GM12892 (cell line): ENCODE results near the gene QRICH1.

Experiments
- DNase-seq: peaks from one replicate; pipeline ENCODE4 v3.0.0; 2011; ENCODE audit not compliant: insufficient read length
- FAIRE-seq: peaks from 2 replicates; lab custom pipeline; 2011; peaks lifted over from hg19 to GRCh38; lab: Jason Lieb, UNC
- POLR2A ChIP-seq: IDR thresholded peaks from 2 replicates; pipeline ENCODE4 v1.6.1; 2011; ENCODE audit warnings: low read depth, low read length, control low read depth
- POLR2AphosphoS5 ChIP-seq: IDR thresholded peaks from 2 replicates; pipeline ENCODE4 v1.6.1; 2011; ENCODE audit warnings: low read depth, low read length, control low read depth
- TAF1 ChIP-seq: IDR thresholded peaks from 2 replicates; pipeline ENCODE4 v1.6.1; 2011; ENCODE audit warnings: low read depth, mild to moderate bottlenecking, control low read depth, low read length, borderline replicate concordance

The QRICH1 gene

GRCh38 chr3:49028673-49029562 is 65.0 kb downstream of the QRICH1 start, which contains the start of gene IMPDH2:
TSS of gene IMPDH2 (minus strand) at chr3:49029398. CDS start at chr3:49029350, 48 bp downstream.
- DNase-seq (peak; percentile 76), FAIRE-seq (peak; percentile 99)
- 0 out of 2 replicates have a peak, but pooled peaks have one; percentile 38 for TF ChIP-seq TAF1
- TF ChIP-seq POLR2A: peak; percentile 100
- peak; percentile 100 for TF ChIP-seq POLR2AphosphoS5

- DNase-seq: no peak
- no peak for TF ChIP-seq TAF1
- TF ChIP-seq POLR2A: no peak
- TF ChIP-seq POLR2AphosphoS5: no peak
- no peak for FAIRE-seq
Observed at GRCh38 chr3:49028298-49028672, 65.6 kb downstream of the QRICH1 start.

- no peak; the same call in 1 of the 2 replicates for TF ChIP-seq POLR2AphosphoS5
- TF ChIP-seq TAF1: no peak
- TF ChIP-seq POLR2A: no peak; the same call in 1 of the 2 replicates
- DNase-seq (no peak), FAIRE-seq (no peak)
Observed at GRCh38 chr3:49027634-49028033, 66.2 kb downstream of the QRICH1 start.

DNA sequence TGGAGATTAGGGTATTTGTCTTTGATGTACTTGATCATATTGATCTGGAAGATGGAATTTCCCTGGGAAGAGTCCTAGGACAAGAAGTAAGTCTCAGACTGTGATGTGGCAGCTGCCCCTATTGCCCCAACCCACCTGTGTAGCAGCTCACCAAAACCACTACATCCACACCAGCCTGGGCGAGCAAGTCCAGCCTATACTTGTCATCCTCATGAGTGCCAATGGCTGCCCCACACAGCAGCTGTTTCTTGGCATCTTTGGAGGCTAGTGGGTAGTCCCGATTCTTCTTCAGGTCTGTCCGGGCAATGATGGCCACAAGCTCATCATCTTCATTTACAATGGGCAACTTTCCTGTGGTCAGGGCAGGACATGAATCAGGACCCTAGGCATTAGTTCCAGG is 67.3 kb downstream of the QRICH1 start:
- no peak for DNase-seq
- no peak for FAIRE-seq
- TF ChIP-seq POLR2AphosphoS5 (peak; percentile 55; the same call in 1 of the 2 replicates), TAF1 (no peak), POLR2A (no peak)

DNA sequence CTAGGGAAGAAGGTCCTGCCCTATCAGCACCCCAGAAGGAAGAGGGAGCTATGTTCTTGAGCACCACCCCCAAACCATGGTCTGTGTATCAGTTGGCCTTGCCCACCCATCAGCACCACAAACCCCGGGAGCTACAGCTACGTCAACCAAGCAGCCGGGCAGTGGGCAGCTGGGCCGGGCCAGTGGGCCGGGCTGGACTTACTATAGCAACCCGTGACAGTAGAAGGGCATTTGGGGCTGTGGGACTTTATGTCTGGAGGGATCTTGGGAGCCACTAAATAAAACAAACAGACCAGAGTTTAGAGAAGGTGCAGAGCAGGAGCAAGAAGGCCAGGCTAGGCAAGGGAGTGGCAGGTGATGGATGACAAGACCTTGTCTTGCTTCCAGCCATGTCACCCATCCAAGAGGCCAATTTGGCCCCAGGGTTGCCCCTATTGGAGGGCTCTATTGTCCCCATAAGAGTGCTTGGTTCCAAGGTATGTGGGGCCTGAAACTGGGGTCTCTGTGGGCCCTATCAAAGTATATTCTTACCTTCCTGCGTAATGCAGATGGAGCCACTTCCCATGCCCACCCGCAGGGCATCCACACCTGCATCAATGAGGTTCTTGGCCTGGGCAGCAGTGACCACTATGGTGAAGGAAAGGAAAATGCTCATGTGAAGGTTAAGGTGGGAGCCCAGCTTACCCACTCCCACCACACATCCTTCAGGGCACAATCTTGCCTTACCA is 67.9 kb downstream of the QRICH1 start:
- TF ChIP-seq TAF1 (no peak), POLR2A (peak; percentile 20; the same call in 1 of the 2 replicates)
- FAIRE-seq (no peak), DNase-seq (no peak)

- TF ChIP-seq POLR2A (peak; percentile 61; the same call in 1 of the 2 replicates), POLR2AphosphoS5 (peak; percentile 87), TAF1 (no peak)
- DNase-seq (no peak), FAIRE-seq (no peak)
Observed at GRCh38 chr3:49025005-49025792, 68.7 kb downstream of the QRICH1 start.

DNA sequence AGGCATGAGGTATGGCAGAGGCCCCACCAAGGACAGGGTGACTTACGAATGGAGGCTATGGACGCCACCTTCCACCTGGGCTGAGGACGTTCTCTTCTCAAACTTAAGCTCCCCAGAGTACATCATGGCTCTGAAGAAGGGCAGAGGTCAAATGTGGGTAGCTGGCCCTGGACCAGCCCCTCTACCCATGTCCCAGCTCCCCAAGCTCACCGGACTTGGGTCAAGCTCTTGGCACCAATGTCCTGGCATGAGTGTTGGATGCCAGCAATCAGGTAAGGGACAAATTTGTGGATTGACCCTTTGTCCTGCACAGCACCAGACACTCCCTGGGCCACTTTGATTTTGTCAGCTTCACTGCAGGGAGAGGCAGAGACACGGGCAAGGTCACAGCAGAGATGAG is 69.4 kb downstream of the QRICH1 start:
- TF ChIP-seq POLR2AphosphoS5 (no peak), POLR2A (peak; percentile 44)
- no peak for DNase-seq
- FAIRE-seq: no peak

DNA sequence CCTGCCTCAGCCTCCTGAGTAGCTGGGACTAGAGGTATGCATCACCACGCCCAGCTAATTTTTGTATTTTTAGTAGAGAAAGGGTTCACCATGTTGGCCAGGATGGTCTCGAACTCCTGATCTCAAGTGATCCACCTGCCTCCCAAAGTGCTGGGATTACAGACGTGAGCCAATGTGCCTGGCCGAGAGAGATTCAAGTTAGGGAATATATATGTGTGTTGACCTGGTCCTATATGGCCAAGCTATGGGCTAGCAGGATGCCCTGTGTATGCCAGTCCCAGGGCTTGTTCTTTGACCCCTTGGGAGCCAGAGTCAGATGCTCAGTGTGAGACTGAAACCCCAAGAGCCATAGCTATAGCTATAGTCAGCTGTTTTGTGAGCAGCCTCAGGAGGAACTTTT is 70.1 kb downstream of the QRICH1 start:
- TF ChIP-seq POLR2A (no peak), TAF1 (no peak), POLR2AphosphoS5 (no peak)
- no peak for FAIRE-seq
- no peak for DNase-seq

- DNase-seq: no peak
Observed at GRCh38 chr3:49022688-49023171, 71.1 kb downstream of the QRICH1 start.

GRCh38 chr3:49021813-49022687 is 71.8 kb downstream of the QRICH1 start, which contains the start of gene NDUFAF3:
TSS of gene NDUFAF3 (plus strand) at chr3:49022121. CDS start at chr3:49022145, 24 bp downstream.
- peak; percentile 79; the same call in 1 of the 2 replicates for TF ChIP-seq TAF1
- TF ChIP-seq POLR2AphosphoS5: peak; percentile 91
- TF ChIP-seq POLR2A: peak; percentile 80
- FAIRE-seq (peak; percentile 98), DNase-seq (peak; percentile 88)

More at GRCh38 chr3:49022688-49023171, 71.1 kb downstream of the QRICH1 start:
- TF ChIP-seq POLR2A (peak; percentile 74), TAF1 (no peak), POLR2AphosphoS5 (peak; percentile 47; the same call in 1 of the 2 replicates)
- FAIRE-seq: no peak
